Tibial artery (tissue), 4 donors: ENCODE measurements around the gene KCTD21.

Source experiments
- DNase-seq, 2 donors: peaks; one replicate each; pipeline ENCODE4 v3.0.0-alpha.2; 2019
- H3K27ac ChIP-seq, 2 donors: fragments of 200-600 bp; sonication (generic) in 1 of 2; 1 replicate in 1 of 2; 2 replicates in 1 of 2; pipeline ENCODE4 v1.5.1; 2018 to 2019; ENCODE audit warnings: mild to moderate bottlenecking in 1 of 2
- H3K27me3 ChIP-seq, 2 donors: fragments of 200-600 bp; sonication (generic) in 1 of 2; one replicate each; pipeline versions ENCODE4 v1.5.1 to v1.6.0; 2016 to 2019
- H3K36me3 ChIP-seq, 3 donors: fragments of 200-600 bp; sonication (generic) in 2 of 3; one replicate each; pipeline ENCODE4 v1.5.1; 2016 to 2019; ENCODE audit warnings: mild to moderate bottlenecking in 2 of 3
- H3K4me1 ChIP-seq, 4 donors: fragments of 200-600 bp; sonication (generic) in 2 of 4; 1 replicate in 3 of 4; 2 replicates in 1 of 4; pipeline ENCODE4 v1.5.1; 2016 to 2019
- H3K4me3 ChIP-seq, 2 donors: fragments of 200-600 bp; sonication (generic) in 1 of 2; 1 replicate in 1 of 2; 2 replicates in 1 of 2; pipeline ENCODE4 v1.5.1; 2018 to 2019; ENCODE audit warnings: mild to moderate bottlenecking in 2 of 2
- H3K9me3 ChIP-seq, 3 donors: fragments of 200-600 bp; sonication (generic) in 1 of 3; one replicate each; pipeline ENCODE4 v1.5.1; 2016 to 2019
- intact Hi-C: fragments of 100-400 bp; cut with DNase I; formaldehyde crosslinking; loops from one replicate; pipeline ENCODE4 v1.15.0; 2023; ENCODE audit warnings: low total_unique reads
- TF ChIP-seq, protein P1 (sequence below), 2 experiments: fragments of 200-600 bp in 1 of 2; fragments of 450-650 bp in 1 of 2; IDR thresholded peaks; one replicate each; pipeline ENCODE4 v1.5.1; 2017 to 2019; ENCODE audit warnings: antibody characterized with exemption in 2 of 2, mild to moderate bottlenecking in 1 of 2, moderate library complexity in 1 of 2

The KCTD21 gene

DNA sequence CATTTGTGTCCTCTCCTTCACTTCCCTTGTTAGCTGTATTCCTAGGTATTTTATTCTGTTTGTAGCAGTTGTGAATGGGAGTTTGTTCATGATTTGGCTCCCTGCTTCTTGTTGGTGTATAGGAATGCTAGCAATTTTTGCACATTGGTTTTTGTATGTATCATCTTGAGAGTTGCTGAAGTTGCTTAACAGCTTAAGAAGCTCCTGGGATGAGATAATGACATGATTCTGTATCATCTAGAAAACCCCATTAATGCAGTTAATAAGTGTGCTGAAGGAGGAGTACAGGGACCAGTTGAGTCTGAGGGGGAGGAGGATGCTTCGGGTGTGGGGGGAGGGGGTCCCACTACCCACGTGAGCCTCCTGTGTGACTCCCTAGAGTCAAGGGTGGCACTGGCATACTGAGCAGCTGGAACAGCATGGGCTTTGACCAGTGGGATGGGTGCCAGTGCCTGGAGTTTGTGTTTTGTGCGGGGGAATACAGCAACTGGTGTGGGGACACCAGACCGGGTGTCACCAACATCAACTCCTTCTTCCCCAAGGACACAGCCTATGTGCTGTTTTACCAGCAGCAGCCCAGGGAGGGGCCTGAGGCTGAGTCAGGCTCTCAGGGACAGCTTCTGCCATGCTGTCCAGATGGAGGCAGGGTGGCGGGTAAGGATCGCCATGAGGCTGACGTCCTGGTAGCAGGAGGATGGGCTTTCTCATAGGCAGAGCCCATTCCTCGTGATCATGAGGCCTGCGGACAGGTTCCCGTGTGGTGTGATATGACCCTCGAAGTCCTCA is 24.4 kb upstream of the KCTD21 start:
- Histone ChIP-seq H3K27me3 (no peaks in the 10 kb centered on the region), H3K4me3 (no peak overlapping the region), H3K9me3 (no peaks in the 10 kb centered on the region), H3K36me3 (peaks cover 24 to 75% (median 75%) of the 10 kb centered on the region in 3 donors), H3K27ac (peak overlapping the region; percentile 36 to 56), H3K4me1 (peaks cover 0 to 31% (median 7%) of the 10 kb centered on the region in 4 donors)
- TF ChIP-seq, protein P1, sequence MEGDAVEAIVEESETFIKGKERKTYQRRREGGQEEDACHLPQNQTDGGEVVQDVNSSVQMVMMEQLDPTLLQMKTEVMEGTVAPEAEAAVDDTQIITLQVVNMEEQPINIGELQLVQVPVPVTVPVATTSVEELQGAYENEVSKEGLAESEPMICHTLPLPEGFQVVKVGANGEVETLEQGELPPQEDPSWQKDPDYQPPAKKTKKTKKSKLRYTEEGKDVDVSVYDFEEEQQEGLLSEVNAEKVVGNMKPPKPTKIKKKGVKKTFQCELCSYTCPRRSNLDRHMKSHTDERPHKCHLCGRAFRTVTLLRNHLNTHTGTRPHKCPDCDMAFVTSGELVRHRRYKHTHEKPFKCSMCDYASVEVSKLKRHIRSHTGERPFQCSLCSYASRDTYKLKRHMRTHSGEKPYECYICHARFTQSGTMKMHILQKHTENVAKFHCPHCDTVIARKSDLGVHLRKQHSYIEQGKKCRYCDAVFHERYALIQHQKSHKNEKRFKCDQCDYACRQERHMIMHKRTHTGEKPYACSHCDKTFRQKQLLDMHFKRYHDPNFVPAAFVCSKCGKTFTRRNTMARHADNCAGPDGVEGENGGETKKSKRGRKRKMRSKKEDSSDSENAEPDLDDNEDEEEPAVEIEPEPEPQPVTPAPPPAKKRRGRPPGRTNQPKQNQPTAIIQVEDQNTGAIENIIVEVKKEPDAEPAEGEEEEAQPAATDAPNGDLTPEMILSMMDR (IDR thresholded peaks at IDR 0.05): no peak
- peak in 1 of 2 donors; percentile 74 for DNase-seq
- intact Hi-C loops: loop anchor here (2.0 kb wide), 1 partner anchor 58 kb away; no protein-coding TSS in a partner anchor

DNA sequence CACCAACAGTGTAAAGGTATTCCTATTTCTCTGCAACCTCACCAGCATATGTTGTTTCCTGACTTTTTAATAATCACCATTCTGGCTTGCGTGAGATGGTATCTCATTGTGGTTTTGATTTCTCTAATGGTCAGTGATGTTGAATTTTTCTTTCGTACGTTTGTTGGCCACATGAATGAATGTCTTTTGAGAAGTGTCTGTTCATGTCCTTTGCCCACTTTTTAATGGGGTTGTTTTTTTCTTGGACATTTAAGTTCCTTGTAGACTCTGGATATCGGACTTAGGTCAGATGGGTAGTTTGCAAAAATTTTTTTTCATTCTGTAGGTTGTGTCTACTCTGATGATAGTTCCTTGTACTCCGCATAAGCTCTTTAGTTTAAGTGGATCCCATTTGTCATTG is 23.1 kb upstream of the KCTD21 start:
- H3K27ac ChIP-seq: no peak overlapping the region
- H3K4me1 ChIP-seq: peaks cover 0 to 31% (median 7%) of the 10 kb centered on the region in 4 donors
- H3K36me3 ChIP-seq: peaks cover 34 to 75% (median 75%) of the 10 kb centered on the region in 3 donors
- H3K4me3 ChIP-seq: no peak overlapping the region
- TF ChIP-seq, protein P1 (IDR thresholded peaks at IDR 0.05): no peak
- H3K9me3 ChIP-seq: no peaks in the 10 kb centered on the region
- DNase-seq: no peak
- no peaks in the 10 kb centered on the region for H3K27me3 ChIP-seq
- intact Hi-C loops: no loop called here

DNA sequence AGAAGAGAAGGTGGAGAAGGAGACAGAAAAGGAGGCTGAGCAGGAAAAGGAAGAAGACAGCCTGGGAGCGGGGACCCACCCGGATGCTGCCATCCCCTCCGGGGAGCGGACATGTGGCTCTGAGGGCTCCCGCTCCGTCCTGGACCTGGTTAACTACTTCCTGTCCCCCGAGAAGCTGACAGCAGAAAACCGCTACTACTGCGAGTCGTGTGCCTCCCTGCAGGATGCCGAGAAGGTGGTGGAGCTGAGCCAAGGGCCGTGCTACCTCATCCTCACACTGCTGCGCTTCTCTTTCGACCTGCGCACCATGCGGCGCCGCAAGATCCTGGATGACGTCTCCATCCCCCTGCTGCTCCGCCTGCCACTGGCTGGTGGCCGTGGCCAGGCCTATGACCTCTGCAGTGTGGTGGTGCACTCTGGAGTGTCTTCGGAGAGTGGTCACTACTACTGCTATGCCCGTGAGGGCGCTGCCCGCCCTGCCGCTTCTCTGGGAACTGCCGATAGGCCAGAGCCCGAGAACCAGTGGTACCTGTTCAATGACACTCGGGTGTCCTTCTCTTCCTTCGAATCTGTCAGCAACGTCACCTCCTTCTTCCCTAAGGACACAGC is 21.7 kb upstream of the KCTD21 start:
- peaks cover 35 to 77% (median 72%) of the 10 kb centered on the region in 3 donors for H3K36me3 ChIP-seq
- TF ChIP-seq, protein P1 (IDR thresholded peaks at IDR 0.05): no peak
- DNase-seq: peak in 1 of 2 donors; percentile 58
- intact Hi-C loops: no loop called here
- no peaks in the 10 kb centered on the region for H3K9me3 ChIP-seq
- no peak overlapping the region for H3K27ac ChIP-seq
- H3K4me1 ChIP-seq: peaks cover 0 to 29% (median 7%) of the 10 kb centered on the region in 4 donors
- no peaks in the 10 kb centered on the region for H3K27me3 ChIP-seq
- H3K4me3 ChIP-seq: no peak overlapping the region

DNA sequence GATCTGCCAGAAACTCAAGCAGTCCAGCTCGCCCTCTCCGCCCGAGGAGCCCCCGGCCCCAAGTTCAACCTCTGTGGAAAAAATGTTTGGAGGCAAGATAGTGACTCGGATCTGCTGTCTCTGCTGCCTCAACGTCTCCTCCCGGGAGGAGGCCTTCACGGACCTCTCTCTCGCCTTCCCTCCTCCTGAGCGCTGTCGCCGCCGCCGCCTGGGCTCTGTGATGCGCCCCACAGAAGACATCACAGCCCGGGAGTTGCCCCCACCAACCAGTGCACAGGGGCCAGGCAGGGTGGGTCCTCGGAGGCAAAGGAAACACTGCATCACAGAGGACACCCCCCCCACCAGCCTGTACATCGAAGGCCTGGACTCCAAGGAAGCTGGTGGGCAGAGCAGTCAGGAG is 21.1 kb upstream of the KCTD21 start:
- Histone ChIP-seq H3K27me3 (no peaks in the 10 kb centered on the region), H3K4me1 (peaks cover 0 to 25% (median 7%) of the 10 kb centered on the region in 4 donors), H3K9me3 (no peaks in the 10 kb centered on the region), H3K36me3 (peaks cover 35 to 71% (median 70%) of the 10 kb centered on the region in 3 donors), H3K27ac (no peak overlapping the region), H3K4me3 (no peak overlapping the region)
- TF ChIP-seq, protein P1 (IDR thresholded peaks at IDR 0.05): no peak
- intact Hi-C loops: no loop called here
- peak in 1 of 2 donors; percentile 55 for DNase-seq

DNA sequence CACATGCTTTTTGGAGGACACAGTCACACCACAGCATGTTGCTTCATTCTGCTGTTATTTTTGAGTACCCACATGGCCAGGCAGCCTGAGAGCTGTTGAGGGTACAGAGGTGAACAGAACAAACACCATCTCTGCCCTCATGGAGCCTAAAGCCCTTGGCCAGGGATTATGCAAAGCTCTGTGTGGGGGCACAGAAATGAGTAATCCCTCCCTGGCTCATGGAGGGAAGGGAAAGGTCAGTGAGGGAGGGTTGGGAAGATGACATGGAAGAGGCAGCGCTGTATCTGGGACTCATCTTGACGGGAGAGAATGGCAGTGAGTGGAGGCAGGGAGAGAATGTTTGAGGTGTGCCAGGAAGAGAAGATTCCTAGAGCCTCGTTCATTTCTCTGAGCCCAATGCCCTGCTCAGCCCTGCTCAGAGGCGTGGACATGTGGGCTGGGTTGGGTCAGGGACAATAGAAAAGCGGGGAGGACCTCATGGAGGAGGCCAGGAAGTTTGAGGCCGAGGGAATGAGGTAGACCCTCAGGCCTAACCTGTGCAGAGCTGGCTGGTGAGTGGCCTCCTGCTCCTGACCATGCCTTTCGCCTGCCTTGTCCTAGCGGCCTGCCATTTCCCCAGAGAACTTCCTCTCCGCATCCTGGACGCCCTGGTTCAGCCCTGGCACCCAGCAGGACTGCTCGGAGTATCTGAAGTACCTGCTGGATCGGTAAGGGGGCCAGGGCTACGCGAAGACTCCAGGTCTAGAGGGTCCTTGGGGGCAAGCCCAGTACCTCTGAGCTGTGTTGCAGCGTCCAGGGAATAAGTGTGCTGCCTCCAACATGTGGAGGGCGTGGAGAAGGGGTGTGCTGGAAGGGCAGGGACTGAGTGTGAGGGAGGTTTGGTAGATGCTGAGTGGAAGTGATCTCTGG is 20.1 kb upstream of the KCTD21 start:
- intact Hi-C loops: no loop called here
- TF ChIP-seq, protein P1 (IDR thresholded peaks at IDR 0.05): no peak
- H3K27me3 ChIP-seq: no peaks in the 10 kb centered on the region
- H3K4me3 ChIP-seq: no peak overlapping the region
- peak overlapping the region in 1 of 2 donors; percentile 2 for H3K27ac ChIP-seq
- H3K4me1 ChIP-seq: peaks cover 0 to 18% (median 7%) of the 10 kb centered on the region in 4 donors
- H3K36me3 ChIP-seq: peaks cover 35 to 62% (median 62%) of the 10 kb centered on the region in 3 donors
- peak in 1 of 2 donors; percentile 62 for DNase-seq
- H3K9me3 ChIP-seq: no peaks in the 10 kb centered on the region
